ENCODE measurements around the gene PEMT.

PEMT gene

GRCh38 chr17:17591355-17592298 is at the start of gene PEMT (continued):
- TF ChIP-seq, protein P1, sequence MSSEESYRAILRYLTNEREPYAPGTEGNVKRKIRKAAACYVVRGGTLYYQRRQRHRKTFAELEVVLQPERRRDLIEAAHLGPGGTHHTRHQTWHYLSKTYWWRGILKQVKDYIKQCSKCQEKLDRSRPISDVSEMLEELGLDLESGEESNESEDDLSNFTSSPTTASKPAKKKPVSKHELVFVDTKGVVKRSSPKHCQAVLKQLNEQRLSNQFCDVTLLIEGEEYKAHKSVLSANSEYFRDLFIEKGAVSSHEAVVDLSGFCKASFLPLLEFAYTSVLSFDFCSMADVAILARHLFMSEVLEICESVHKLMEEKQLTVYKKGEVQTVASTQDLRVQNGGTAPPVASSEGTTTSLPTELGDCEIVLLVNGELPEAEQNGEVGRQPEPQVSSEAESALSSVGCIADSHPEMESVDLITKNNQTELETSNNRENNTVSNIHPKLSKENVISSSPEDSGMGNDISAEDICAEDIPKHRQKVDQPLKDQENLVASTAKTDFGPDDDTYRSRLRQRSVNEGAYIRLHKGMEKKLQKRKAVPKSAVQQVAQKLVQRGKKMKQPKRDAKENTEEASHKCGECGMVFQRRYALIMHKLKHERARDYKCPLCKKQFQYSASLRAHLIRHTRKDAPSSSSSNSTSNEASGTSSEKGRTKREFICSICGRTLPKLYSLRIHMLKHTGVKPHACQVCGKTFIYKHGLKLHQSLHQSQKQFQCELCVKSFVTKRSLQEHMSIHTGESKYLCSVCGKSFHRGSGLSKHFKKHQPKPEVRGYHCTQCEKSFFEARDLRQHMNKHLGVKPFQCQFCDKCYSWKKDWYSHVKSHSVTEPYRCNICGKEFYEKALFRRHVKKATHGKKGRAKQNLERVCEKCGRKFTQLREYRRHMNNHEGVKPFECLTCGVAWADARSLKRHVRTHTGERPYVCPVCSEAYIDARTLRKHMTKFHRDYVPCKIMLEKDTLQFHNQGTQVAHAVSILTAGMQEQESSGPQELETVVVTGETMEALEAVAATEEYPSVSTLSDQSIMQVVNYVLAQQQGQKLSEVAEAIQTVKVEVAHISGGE (tag by site-specific recombination; conservative IDR thresholded peaks at IDR 0.05; ENCODE audit: low read depth): peak; percentile 100
- no peak for TF ChIP-seq CTCF (tag by site-specific recombination; IDR thresholded peaks at IDR 0.05)
- TF ChIP-seq ZNF350 (tag by site-specific recombination; IDR thresholded peaks at IDR 0.05): no peak
- TF ChIP-seq TCF7L2 (IDR thresholded peaks at IDR 0.05; ENCODE audit: borderline replicate concordance, low read depth, low read length): peak; percentile 81; the same call in 1 of the 2 replicates
- TF ChIP-seq ZNF211 (tag by site-specific recombination; IDR thresholded peaks at IDR 0.05; ENCODE audit: low read depth): no peak
- peak; percentile 80 for TF ChIP-seq ZNF610 (tag by site-specific recombination; IDR thresholded peaks at IDR 0.05; ENCODE audit: borderline replicate concordance)
- TF ChIP-seq, protein P2, sequence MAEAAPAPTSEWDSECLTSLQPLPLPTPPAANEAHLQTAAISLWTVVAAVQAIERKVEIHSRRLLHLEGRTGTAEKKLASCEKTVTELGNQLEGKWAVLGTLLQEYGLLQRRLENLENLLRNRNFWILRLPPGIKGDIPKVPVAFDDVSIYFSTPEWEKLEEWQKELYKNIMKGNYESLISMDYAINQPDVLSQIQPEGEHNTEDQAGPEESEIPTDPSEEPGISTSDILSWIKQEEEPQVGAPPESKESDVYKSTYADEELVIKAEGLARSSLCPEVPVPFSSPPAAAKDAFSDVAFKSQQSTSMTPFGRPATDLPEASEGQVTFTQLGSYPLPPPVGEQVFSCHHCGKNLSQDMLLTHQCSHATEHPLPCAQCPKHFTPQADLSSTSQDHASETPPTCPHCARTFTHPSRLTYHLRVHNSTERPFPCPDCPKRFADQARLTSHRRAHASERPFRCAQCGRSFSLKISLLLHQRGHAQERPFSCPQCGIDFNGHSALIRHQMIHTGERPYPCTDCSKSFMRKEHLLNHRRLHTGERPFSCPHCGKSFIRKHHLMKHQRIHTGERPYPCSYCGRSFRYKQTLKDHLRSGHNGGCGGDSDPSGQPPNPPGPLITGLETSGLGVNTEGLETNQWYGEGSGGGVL (tag by site-specific recombination; IDR thresholded peaks at IDR 0.05): no peak
- TF ChIP-seq, protein P3, sequence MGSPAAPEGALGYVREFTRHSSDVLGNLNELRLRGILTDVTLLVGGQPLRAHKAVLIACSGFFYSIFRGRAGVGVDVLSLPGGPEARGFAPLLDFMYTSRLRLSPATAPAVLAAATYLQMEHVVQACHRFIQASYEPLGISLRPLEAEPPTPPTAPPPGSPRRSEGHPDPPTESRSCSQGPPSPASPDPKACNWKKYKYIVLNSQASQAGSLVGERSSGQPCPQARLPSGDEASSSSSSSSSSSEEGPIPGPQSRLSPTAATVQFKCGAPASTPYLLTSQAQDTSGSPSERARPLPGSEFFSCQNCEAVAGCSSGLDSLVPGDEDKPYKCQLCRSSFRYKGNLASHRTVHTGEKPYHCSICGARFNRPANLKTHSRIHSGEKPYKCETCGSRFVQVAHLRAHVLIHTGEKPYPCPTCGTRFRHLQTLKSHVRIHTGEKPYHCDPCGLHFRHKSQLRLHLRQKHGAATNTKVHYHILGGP (tag by site-specific recombination; IDR thresholded peaks at IDR 0.05): no peak; the same call in 1 of the 2 replicates
- no peak for TF ChIP-seq BCL11A (tag by site-specific recombination; IDR thresholded peaks at IDR 0.05; ENCODE audit: low read depth)
- peak; percentile 55; the same call in 1 of the 2 replicates for TF ChIP-seq ZNF843 (tag by site-specific recombination; IDR thresholded peaks at IDR 0.05)
- TF ChIP-seq ZNF26 (tag by site-specific recombination; IDR thresholded peaks at IDR 0.05): no peak
- TF ChIP-seq ZNF560 (tag by site-specific recombination; IDR thresholded peaks at IDR 0.05; ENCODE audit: borderline replicate concordance): no peak
- no peak for TF ChIP-seq ZNF138 (tag by site-specific recombination; IDR thresholded peaks at IDR 0.05; ENCODE audit: borderline replicate concordance)
- peak; percentile 81; the same call in 1 of the 2 replicates for TF ChIP-seq ZNF777 (tag by site-specific recombination; IDR thresholded peaks at IDR 0.05; ENCODE audit: borderline replicate concordance)
- TF ChIP-seq ZNF280C (tag by site-specific recombination; IDR thresholded peaks at IDR 0.05): no peak
- no peak for TF ChIP-seq ZNF223 (tag by site-specific recombination; IDR thresholded peaks at IDR 0.05)
- TF ChIP-seq ZNF175 (tag by site-specific recombination; IDR thresholded peaks at IDR 0.05): no peak
- no peak for TF ChIP-seq ZNF585B (tag by site-specific recombination; IDR thresholded peaks at IDR 0.05)
- TF ChIP-seq, protein P4, sequence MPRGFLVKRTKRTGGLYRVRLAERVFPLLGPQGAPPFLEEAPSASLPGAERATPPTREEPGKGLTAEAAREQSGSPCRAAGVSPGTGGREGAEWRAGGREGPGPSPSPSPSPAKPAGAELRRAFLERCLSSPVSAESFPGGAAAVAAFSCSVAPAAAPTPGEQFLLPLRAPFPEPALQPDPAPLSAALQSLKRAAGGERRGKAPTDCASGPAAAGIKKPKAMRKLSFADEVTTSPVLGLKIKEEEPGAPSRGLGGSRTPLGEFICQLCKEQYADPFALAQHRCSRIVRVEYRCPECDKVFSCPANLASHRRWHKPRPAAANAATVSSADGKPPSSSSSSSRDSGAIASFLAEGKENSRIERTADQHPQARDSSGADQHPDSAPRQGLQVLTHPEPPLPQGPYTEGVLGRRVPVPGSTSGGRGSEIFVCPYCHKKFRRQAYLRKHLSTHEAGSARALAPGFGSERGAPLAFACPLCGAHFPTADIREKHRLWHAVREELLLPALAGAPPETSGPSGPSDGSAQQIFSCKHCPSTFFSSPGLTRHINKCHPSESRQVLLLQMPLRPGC (tag by site-specific recombination; IDR thresholded peaks at IDR 0.05): peak; percentile 83
- no peak for TF ChIP-seq SCRT1 (tag by site-specific recombination; IDR thresholded peaks at IDR 0.05; ENCODE audit: borderline replicate concordance)
- TF ChIP-seq PRDM6 (tag by site-specific recombination; IDR thresholded peaks at IDR 0.05): no peak

All from HEK293 (cell line).